AML-193 (cell line): ENCODE measurements around the gene TCP10L.
"Not testable (repeated sequence)": the region's sequence is repeated elsewhere in the genome, so short reads cannot be mapped to it uniquely, and the experiment has no call there.

Experiments
- DNase-seq, 2 experiments: peaks; one replicate each; lab custom pipeline; 2025; lab: John Stamatoyannopoulos, UW

The TCP10L gene

GRCh38 chr21:32585042-32585710 lies at the start of gene TCP10L:
Gene TCP10L, minus strand, starts transcription at chr21:32585523. Its CDS starts 1,219 bp downstream, at chr21:32584304.
- no peak for DNase-seq

GRCh38 chr21:32626621-32627196 lies 41.4 kb upstream of the TCP10L start:
- no peak for DNase-seq

GRCh38 chr21:32618218-32618617 lies 32.9 kb upstream of the TCP10L start:
- DNase-seq = not testable (repeated sequence)

GRCh38 chr21:32613436-32614043 lies 28.2 kb upstream of the TCP10L start:
- no peak for DNase-seq

- DNase-seq = no peak
Measured at GRCh38 chr21:32612999-32613337, 27.6 kb upstream of the TCP10L start.

- DNase-seq = peak; percentile 84 to 87
Measured at GRCh38 chr21:32612075-32612998, 27.0 kb upstream of the TCP10L start, which contains the start of gene CFAP298. Gene CFAP298, minus strand, starts transcription at chr21:32612377. Its CDS starts 134 bp downstream, at chr21:32612243.

GRCh38 chr21:32611471-32611997 lies 26.2 kb upstream of the TCP10L start:
- peak; percentile 7 to 24 for DNase-seq

GRCh38 chr21:32610940-32611339 lies 25.6 kb upstream of the TCP10L start:
- DNase-seq = not testable (repeated sequence)

- no peak for DNase-seq
Measured at GRCh38 chr21:32608851-32609250, 23.5 kb upstream of the TCP10L start.

GRCh38 chr21:32605469-32605868 lies 20.1 kb upstream of the TCP10L start:
- DNase-seq = no peak

- no peak for DNase-seq
Measured at GRCh38 chr21:32604464-32604863, 19.1 kb upstream of the TCP10L start.

GRCh38 chr21:32603131-32603530 lies 17.8 kb upstream of the TCP10L start:
- DNase-seq = no peak

- DNase-seq = no peak
Measured at GRCh38 chr21:32602099-32602498, 16.8 kb upstream of the TCP10L start.

- no peak for DNase-seq
Measured at GRCh38 chr21:32599526-32599925, 14.2 kb upstream of the TCP10L start.

- no peak for DNase-seq
Measured at GRCh38 chr21:32599091-32599490, 13.8 kb upstream of the TCP10L start.

- DNase-seq = no peak
Measured at GRCh38 chr21:32597205-32597604, 11.9 kb upstream of the TCP10L start.

GRCh38 chr21:32595431-32595830 lies 10.1 kb upstream of the TCP10L start:
- DNase-seq = no peak

- no peak for DNase-seq
Measured at GRCh38 chr21:32593690-32594089, 8.4 kb upstream of the TCP10L start.

GRCh38 chr21:32592929-32593502 lies 7.7 kb upstream of the TCP10L start:
- no peak for DNase-seq

GRCh38 chr21:32590130-32590529 lies 4.8 kb upstream of the TCP10L start:
- DNase-seq = no peak

- no peak for DNase-seq
Measured at GRCh38 chr21:32587651-32588050, 2.3 kb upstream of the TCP10L start.

- DNase-seq = no peak
Measured at GRCh38 chr21:32587120-32587519, 1.8 kb upstream of the TCP10L start.
